Measurements from ENCODE around the gene BCAM.

The BCAM gene

DNA sequence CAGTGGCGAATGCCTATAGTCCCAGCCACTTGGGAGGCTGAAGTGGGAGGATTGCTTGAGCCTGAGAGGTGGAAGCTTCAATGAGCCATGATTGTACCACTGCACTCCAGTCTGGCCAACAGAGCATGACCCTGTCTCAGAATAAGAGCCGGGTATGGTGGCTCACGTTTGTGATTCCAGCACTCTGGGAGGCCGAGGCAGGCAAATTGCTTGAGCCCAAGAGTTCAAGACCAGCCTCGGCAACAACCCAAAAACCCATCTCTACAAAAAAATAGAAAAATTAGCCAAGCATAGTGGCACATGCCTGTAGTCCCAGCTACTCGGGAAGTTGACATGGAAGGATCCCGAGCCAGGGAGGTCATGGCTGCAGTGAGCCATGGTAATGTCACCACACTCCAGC, 31.9 kb downstream of the BCAM start:
- H3K9me3 ChIP-seq (replicated peaks in 1 of 11) = no peaks in the 10 kb centered on the region
- H3K27ac ChIP-seq = no peak overlapping the region
- H4K20me1 ChIP-seq = no peaks in the 10 kb centered on the region
- H3K9ac ChIP-seq = no peak overlapping the region
- no peaks in the 10 kb centered on the region for H3K36me3 ChIP-seq
- H3K27me3 ChIP-seq = no peaks in the 10 kb centered on the region
- peaks cover 11 to 21% (median 17%) of the 10 kb centered on the region in 10 experiments; a peak in 18 of 20 replicates for H3K4me1 ChIP-seq
- H3K4me2 ChIP-seq = peak overlapping the region in 5 of 11 experiments; percentile 1 to 27 (median 5); a peak in 1 of 22 replicates
- no peak for TF ChIP-seq Cebpa-rat (IDR thresholded peaks at IDR 0.05)
- no peak overlapping the region for H3K4me3 ChIP-seq

GRCh38 chr19:44841231-44841630, 32.3 kb downstream of the BCAM start:
- peak overlapping the region in 5 of 11 experiments; percentile 1 to 27 (median 5); a peak in 1 of 22 replicates for H3K4me2 ChIP-seq
- TF ChIP-seq Cebpa-rat (IDR thresholded peaks at IDR 0.05) = no peak
- H3K9ac ChIP-seq = no peak overlapping the region
- H3K4me1 ChIP-seq = peaks cover 11 to 21% (median 17%) of the 10 kb centered on the region in 10 experiments; a peak in 18 of 20 replicates
- H4K20me1 ChIP-seq = no peaks in the 10 kb centered on the region
- H3K27me3 ChIP-seq = no peaks in the 10 kb centered on the region
- H3K36me3 ChIP-seq = no peaks in the 10 kb centered on the region
- H3K27ac ChIP-seq = no peak overlapping the region
- H3K9me3 ChIP-seq (replicated peaks in 1 of 11) = no peaks in the 10 kb centered on the region
- no peak overlapping the region for H3K4me3 ChIP-seq

GRCh38 chr19:44845286-44845611, 36.3 kb downstream of the BCAM start:
- Histone ChIP-seq H3K27ac (peak overlapping the region in 10 of 11 experiments; percentile 18 to 97 (median 80); a peak in 14 of 22 replicates), H3K4me3 (peak overlapping the region; percentile 56 to 99 (median 96)), H3K4me2 (peak overlapping the region; percentile 68 to 100 (median 81)), H3K27me3 (no peaks in the 10 kb centered on the region), H3K4me1 (peaks cover 34 to 52% (median 41%) of the 10 kb centered on the region in 10 experiments), H3K36me3 (peaks cover 0 to 2% (median 0%) of the 10 kb centered on the region in 11 experiments; a peak in 1 of 22 replicates), H3K9ac (peak overlapping the region; percentile 51 to 99 (median 96); a peak in 21 of 22 replicates), H4K20me1 (peaks cover 5 to 33% (median 21%) of the 10 kb centered on the region in 11 experiments; a peak in 18 of 22 replicates), H3K9me3 (replicated peaks in 1 of 11) (no peaks in the 10 kb centered on the region)
- TF ChIP-seq Cebpa-rat (IDR thresholded peaks at IDR 0.05) = no peak

- no peaks in the 10 kb centered on the region for H3K9me3 ChIP-seq (replicated peaks in 1 of 11)
- H3K27me3 ChIP-seq = no peaks in the 10 kb centered on the region
- peak within 1 kb of the TSS; percentile 88 to 99 (median 96) for H3K4me3 ChIP-seq
- H3K4me2 ChIP-seq = peak within 1 kb of the TSS; percentile 88 to 100 (median 99)
- H3K27ac ChIP-seq = peak within 1 kb of the TSS; percentile 92 to 99 (median 95)
- no peak for TF ChIP-seq Cebpa-rat (IDR thresholded peaks at IDR 0.05)
- peaks cover 40 to 55% (median 46%) of the 10 kb centered on the region in 10 experiments for H3K4me1 ChIP-seq
- peak within 1 kb of the TSS; percentile 96 to 100 (median 98) for H3K9ac ChIP-seq
- H3K36me3 ChIP-seq = peaks cover 0 to 5% (median 0%) of the 10 kb centered on the region in 11 experiments; a peak in 2 of 22 replicates
- H4K20me1 ChIP-seq = peaks cover 10 to 39% (median 27%) of the 10 kb centered on the region in 11 experiments; a peak in 19 of 22 replicates
These were observed 36.9 kb downstream of the BCAM start, which contains the start of gene NECTIN2 for GRCh38 chr19:44845612-44846454. Gene NECTIN2, plus strand, starts transcription at chr19:44846297. Its CDS starts 229 bp downstream, at chr19:44846526.

- H3K4me1 ChIP-seq = peaks cover 45 to 57% (median 48%) of the 10 kb centered on the region in 10 experiments
- TF ChIP-seq Cebpa-rat (IDR thresholded peaks at IDR 0.05) = no peak
- H3K27me3 ChIP-seq = no peaks in the 10 kb centered on the region
- H3K4me3 ChIP-seq = peak overlapping the region; percentile 88 to 99 (median 96)
- H3K36me3 ChIP-seq = peaks cover 0 to 10% (median 0%) of the 10 kb centered on the region in 11 experiments; a peak in 3 of 22 replicates
- peaks cover 18 to 46% (median 34%) of the 10 kb centered on the region in 11 experiments; a peak in 20 of 22 replicates for H4K20me1 ChIP-seq
- peak overlapping the region; percentile 88 to 100 (median 99) for H3K4me2 ChIP-seq
- H3K27ac ChIP-seq = peak overlapping the region; percentile 92 to 99 (median 95)
- no peaks in the 10 kb centered on the region for H3K9me3 ChIP-seq (replicated peaks in 1 of 11)
- peak overlapping the region; percentile 96 to 100 (median 98) for H3K9ac ChIP-seq
These were observed 37.7 kb downstream of the BCAM start for GRCh38 chr19:44846455-44847143.

DNA sequence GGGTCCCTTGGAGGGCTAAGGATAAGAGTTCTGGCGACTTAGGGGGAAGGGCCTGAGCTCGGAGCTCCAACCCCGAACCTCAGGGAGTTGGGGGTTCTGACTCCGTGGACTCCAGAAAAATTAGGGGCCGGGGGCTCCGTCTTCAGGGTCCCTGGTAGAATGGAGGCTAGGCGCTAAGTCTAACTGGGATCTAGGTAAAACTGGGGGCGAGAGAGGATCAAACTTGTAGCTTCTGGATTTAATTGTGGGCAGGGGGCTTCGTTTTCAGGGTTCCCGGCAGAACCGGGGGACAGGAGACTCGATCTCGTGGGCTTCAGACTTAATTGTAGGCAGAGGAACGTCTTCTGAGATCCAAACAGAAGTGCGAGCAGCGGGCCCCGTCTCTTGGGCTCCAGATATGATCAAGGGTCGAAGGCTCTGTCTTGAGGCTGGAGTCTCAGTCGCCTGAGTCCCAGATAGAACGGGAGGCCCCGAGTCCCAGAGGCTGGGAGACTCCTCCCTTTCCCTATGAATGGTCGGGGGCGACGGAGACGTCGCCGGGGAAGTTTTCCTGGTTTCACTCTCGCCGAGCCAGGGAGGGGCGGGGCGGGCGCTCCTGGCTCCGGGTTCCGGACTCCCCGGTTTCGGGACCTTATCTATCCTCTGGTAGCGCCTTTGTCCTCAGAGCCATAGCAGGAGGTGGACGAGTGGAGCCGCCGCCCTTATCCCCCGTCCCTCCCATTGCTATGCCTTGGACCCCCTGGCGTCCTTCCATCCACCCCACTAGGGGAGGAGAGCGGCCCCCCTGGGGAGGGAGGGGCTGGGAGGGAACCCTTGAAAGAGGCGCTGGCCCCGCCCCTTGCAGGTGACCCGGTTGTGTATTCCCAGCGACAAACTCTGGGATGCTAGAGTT, 38.5 kb downstream of the BCAM start:
- H3K4me1 ChIP-seq = peaks cover 53 to 65% (median 56%) of the 10 kb centered on the region in 10 experiments
- peaks cover 0 to 12% (median 0%) of the 10 kb centered on the region in 11 experiments; a peak in 3 of 22 replicates for H3K36me3 ChIP-seq
- H4K20me1 ChIP-seq = peaks cover 21 to 54% (median 42%) of the 10 kb centered on the region in 11 experiments; a peak in 20 of 22 replicates
- H3K4me2 ChIP-seq = peak overlapping the region; percentile 88 to 100 (median 99)
- peak overlapping the region; percentile 92 to 99 (median 95) for H3K27ac ChIP-seq
- no peaks in the 10 kb centered on the region for H3K27me3 ChIP-seq
- peak overlapping the region; percentile 96 to 100 (median 98) for H3K9ac ChIP-seq
- TF ChIP-seq Cebpa-rat (IDR thresholded peaks at IDR 0.05) = no peak
- H3K4me3 ChIP-seq = peak overlapping the region; percentile 88 to 99 (median 96)
- no peaks in the 10 kb centered on the region for H3K9me3 ChIP-seq (replicated peaks in 1 of 11)

GRCh38 chr19:44848036-44848811, 39.3 kb downstream of the BCAM start:
- Histone ChIP-seq H4K20me1 (peaks cover 21 to 62% (median 42%) of the 10 kb centered on the region in 11 experiments; a peak in 20 of 22 replicates), H3K9ac (peak overlapping the region; percentile 96 to 100 (median 98)), H3K27ac (peak overlapping the region; percentile 8 to 99 (median 95); a peak in 21 of 22 replicates), H3K36me3 (peaks cover 0 to 12% (median 0%) of the 10 kb centered on the region in 11 experiments; a peak in 5 of 22 replicates), H3K4me1 (peaks cover 56 to 72% (median 64%) of the 10 kb centered on the region in 10 experiments), H3K27me3 (no peaks in the 10 kb centered on the region), H3K9me3 (replicated peaks in 1 of 11) (no peaks in the 10 kb centered on the region), H3K4me2 (peak overlapping the region; percentile 88 to 100 (median 99)), H3K4me3 (peak overlapping the region; percentile 88 to 99 (median 96))
- no peak for TF ChIP-seq Cebpa-rat (IDR thresholded peaks at IDR 0.05)
